GM06990 (cell line): ENCODE data around the gene SHC1.

Experiments
- DNase-seq: peaks from one replicate; pipeline ENCODE4 v3.0.0-alpha.2; 2011; ENCODE audit not compliant: insufficient read length; ENCODE audit errors: extremely low read depth
- H3K27me3 ChIP-seq: replicated peaks from 2 replicates; pipeline ENCODE4 v1.6.0; 2011; ENCODE audit warnings: low read length; ENCODE audit not compliant: control insufficient read depth, insufficient read depth
- H3K36me3 ChIP-seq: 2 replicates; pipeline ENCODE4 v1.5.1; 2011; ENCODE audit warnings: low read length; ENCODE audit not compliant: control insufficient read depth, insufficient read depth
- H3K4me3 ChIP-seq: replicated peaks from 2 replicates; pipeline ENCODE4 v1.5.1; 2011; ENCODE audit warnings: low read depth, mild to moderate bottlenecking, control low read depth, low read length
- TF ChIP-seq, protein P1 (sequence below): IDR thresholded peaks from 2 replicates; pipeline ENCODE4 v1.5.1; 2011; ENCODE audit warnings: low read length, control low read depth, mild to moderate bottlenecking, inconsistent platforms; ENCODE audit not compliant: insufficient read depth, poor library complexity, severe bottlenecking

Gene SHC1

DNA sequence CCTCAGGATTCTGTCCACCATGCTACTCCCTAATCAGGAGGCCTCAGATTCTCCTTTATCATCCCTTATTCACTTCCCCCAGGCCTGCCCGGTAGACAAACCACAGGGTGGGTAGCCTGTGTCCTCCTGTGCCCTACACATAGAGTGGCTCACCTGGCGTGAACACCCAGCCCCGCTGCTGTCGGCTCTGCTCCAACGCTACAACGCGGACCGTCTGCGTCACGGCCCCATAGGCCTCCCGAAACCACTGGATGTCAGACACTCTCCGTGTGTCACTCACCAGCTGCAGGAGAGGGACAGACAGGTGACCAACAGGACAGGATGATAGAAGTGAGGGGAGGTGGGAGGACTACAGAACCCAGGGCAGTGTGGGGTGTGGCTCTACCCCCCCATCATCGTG is 44.3 kb downstream of the SHC1 start:
- peaks cover 47% of the 10 kb centered on the region for H3K36me3 ChIP-seq
- no peak for DNase-seq
- TF ChIP-seq, protein P1, sequence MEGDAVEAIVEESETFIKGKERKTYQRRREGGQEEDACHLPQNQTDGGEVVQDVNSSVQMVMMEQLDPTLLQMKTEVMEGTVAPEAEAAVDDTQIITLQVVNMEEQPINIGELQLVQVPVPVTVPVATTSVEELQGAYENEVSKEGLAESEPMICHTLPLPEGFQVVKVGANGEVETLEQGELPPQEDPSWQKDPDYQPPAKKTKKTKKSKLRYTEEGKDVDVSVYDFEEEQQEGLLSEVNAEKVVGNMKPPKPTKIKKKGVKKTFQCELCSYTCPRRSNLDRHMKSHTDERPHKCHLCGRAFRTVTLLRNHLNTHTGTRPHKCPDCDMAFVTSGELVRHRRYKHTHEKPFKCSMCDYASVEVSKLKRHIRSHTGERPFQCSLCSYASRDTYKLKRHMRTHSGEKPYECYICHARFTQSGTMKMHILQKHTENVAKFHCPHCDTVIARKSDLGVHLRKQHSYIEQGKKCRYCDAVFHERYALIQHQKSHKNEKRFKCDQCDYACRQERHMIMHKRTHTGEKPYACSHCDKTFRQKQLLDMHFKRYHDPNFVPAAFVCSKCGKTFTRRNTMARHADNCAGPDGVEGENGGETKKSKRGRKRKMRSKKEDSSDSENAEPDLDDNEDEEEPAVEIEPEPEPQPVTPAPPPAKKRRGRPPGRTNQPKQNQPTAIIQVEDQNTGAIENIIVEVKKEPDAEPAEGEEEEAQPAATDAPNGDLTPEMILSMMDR = no peak

DNA sequence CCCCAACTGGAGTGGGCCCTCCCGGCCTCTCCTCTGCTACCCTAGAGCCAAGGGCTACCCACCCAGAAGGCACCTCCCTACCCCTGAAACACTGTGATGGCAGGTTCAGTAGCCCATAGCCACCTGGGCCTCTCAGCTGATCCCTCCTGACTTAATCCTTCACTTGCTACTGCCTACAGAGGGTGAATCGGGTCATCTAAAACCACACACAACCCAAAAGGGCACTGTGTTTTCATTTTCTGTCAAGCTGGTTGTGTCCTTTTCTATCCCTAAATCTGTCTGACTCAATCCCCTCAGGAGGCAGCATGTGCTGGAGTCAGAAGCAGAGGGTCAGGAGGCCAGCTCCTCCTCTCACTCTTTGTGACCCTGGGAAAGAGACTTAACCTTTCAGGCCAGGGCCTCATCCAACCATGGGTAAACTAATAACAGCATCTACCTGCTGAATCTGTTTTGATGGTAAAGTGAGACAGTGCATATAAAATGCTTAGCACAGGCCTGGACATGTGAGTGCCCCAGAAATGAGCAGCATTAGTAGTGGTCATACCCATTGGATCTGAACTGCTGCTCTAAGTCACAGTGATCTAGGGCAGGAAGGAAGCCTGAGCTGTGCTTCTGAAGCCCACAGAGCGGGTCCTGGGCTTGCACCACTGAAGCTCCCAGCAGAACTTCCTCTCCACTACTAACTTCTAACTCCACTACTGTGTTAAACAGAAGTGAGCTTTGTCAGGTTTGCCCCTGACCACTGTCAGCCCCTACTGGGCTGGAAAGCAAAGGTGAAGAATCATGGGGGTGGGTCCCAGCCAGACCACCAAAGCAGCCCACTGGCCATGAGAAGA is 45.0 kb downstream of the SHC1 start:
- H3K36me3 ChIP-seq = peaks cover 46% of the 10 kb centered on the region
- no peak overlapping the region for H3K4me3 ChIP-seq
- no peak for DNase-seq
- TF ChIP-seq, protein P1 = no peak
- no peaks in the 10 kb centered on the region for H3K27me3 ChIP-seq

More for the DNA sequence above, 44.3 kb downstream of the SHC1 start:
- Histone ChIP-seq H3K4me3 (no peak overlapping the region), H3K27me3 (no peaks in the 10 kb centered on the region)

DNA sequence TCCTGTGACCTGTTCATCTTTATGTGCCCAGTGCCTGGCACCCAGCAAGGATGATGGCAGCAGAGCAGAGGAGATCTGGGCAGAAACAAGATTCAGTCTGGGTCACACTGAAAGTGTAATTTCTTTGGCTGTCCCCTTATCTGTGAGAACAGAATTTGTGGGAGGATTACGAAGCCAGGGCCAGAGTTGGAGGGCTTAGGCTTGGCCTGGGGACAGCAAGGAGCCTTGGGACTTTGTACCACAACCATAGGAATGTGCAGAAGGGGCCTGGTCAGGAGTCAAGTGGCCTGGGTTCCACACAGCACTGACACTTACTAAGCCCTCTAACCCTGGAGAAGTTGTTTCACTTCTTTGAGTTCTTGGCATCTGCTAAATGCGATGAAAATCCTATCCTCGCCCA is 46.9 kb downstream of the SHC1 start:
- DNase-seq = no peak
- no peak overlapping the region for H3K4me3 ChIP-seq
- TF ChIP-seq, protein P1 = no peak

DNA sequence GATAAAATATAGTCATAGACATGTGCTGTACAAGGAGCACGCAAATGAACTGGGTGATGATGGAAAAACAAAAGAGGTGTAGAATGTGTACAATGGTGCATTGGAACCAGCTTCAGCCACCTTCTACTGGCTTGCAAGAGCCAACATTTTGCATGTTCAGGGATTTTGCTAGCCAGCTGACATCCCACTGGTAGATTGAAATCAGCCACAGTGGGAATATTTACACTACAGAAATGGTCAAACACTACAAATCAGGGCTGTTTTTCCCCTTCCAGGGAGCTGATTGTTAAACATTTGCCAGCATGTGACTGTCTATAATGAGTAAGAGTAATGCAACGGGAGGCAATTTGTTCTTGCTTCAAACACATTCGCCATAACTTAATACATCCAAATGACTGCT is 57.3 kb downstream of the SHC1 start:
- no peaks in the 10 kb centered on the region for H3K27me3 ChIP-seq
- TF ChIP-seq, protein P1 = no peak
- H3K36me3 ChIP-seq = no peaks in the 10 kb centered on the region
- no peak overlapping the region for H3K4me3 ChIP-seq
- DNase-seq = no peak

More for the DNA sequence above, 46.9 kb downstream of the SHC1 start:
- peaks cover 40% of the 10 kb centered on the region for H3K36me3 ChIP-seq
- no peaks in the 10 kb centered on the region for H3K27me3 ChIP-seq

DNA sequence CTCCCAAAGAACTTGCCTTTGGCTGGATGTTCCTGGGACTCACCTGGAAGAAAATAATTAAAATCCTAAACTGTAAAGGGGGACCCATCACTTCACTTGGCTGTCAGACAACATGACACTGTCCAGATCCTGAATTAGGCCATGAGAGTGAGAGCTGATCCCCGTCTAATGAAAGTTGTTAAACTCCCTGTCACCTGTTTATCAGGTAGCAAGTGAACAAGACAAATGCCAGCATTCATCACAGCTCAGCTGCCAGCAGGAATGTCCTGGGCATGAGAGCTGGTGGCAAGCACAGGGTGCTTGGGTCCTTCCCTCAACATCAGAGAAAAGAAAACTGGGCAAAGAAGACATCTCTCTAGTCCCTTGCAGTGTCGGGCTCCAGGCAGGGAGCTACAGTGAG is 57.8 kb downstream of the SHC1 start:
- no peak for DNase-seq
- Histone ChIP-seq H3K36me3 (no peaks in the 10 kb centered on the region), H3K4me3 (no peak overlapping the region), H3K27me3 (no peaks in the 10 kb centered on the region)
- TF ChIP-seq, protein P1 = no peak
